Osteoblast (primary cell): Measurements from ENCODE around the gene CDH4. TPM values are rescaled to one million over a fixed set of nuclear protein-coding genes. Genes with fewer than 3 reads are reported as not detected.

Experiments
- DNase-seq: peaks from one replicate; pipeline ENCODE4 v3.0.0; 2011; ENCODE audit warnings: low spot score, mixed read lengths; ENCODE audit not compliant: insufficient read length; ENCODE audit errors: missing footprints
- H2AFZ ChIP-seq: 2 replicates; pipeline ENCODE4 v1.6.0; 2011; ENCODE audit warnings: mild to moderate bottlenecking, low read length
- H3K27ac ChIP-seq: 2 replicates; pipeline ENCODE4 v1.5.1; 2011; ENCODE audit warnings: mild to moderate bottlenecking, low read depth, low read length, moderate library complexity
- H3K27me3 ChIP-seq: 2 replicates; pipeline ENCODE4 v1.6.0; 2012; ENCODE audit warnings: mild to moderate bottlenecking, control low read depth, inconsistent platforms, low read length, moderate library complexity; ENCODE audit not compliant: insufficient read depth
- H3K36me3 ChIP-seq: 2 replicates; pipeline ENCODE4 v1.5.1; 2011; ENCODE audit warnings: mild to moderate bottlenecking, low read length, control low read depth, moderate library complexity; ENCODE audit not compliant: insufficient read depth
- H3K4me1 ChIP-seq: 2 replicates; pipeline ENCODE4 v1.5.1; 2011; ENCODE audit warnings: mild to moderate bottlenecking, low read length, control low read depth, moderate library complexity; ENCODE audit not compliant: insufficient read depth
- H3K4me2 ChIP-seq: 2 replicates; pipeline ENCODE4 v1.6.0; 2011; ENCODE audit warnings: mild to moderate bottlenecking, low read length; ENCODE audit not compliant: insufficient read depth
- H3K4me3 ChIP-seq: fragments of 200-600 bp; sonication (generic); 3 replicates; pipeline ENCODE4 v1.5.1; 2012; ENCODE audit warnings: mild to moderate bottlenecking, low read length, inconsistent platforms; ENCODE audit not compliant: insufficient read depth
- H3K79me2 ChIP-seq: 2 replicates; pipeline ENCODE4 v1.6.0; 2012; ENCODE audit warnings: mild to moderate bottlenecking, low read length, control low read depth, inconsistent platforms; ENCODE audit not compliant: insufficient read depth
- H3K9me3 ChIP-seq: 2 replicates; pipeline ENCODE4 v1.5.1; 2011; ENCODE audit warnings: low read depth, low read length, control low read depth
- H4K20me1 ChIP-seq: 2 replicates; pipeline ENCODE4 v1.6.0; 2012; ENCODE audit warnings: mild to moderate bottlenecking, low read length, control low read depth; ENCODE audit not compliant: insufficient read depth
- total RNA-seq: library from RNA; depleted of rRNA; stranded (reverse); fragments of >200 nt; gene quantifications from 2 replicates; pipeline ENCODE4 v1.2.3, GENCODE V29; 2012
- TF ChIP-seq, protein P1 (sequence below): IDR thresholded peaks from 2 replicates; pipeline ENCODE4 v1.5.1; 2011; ENCODE audit warnings: mild to moderate bottlenecking, low read depth, low read length, moderate library complexity; ENCODE audit errors: extremely low read depth

CDH4 gene
- total RNA-seq, 1 donor = 1.1 TPM

DNA sequence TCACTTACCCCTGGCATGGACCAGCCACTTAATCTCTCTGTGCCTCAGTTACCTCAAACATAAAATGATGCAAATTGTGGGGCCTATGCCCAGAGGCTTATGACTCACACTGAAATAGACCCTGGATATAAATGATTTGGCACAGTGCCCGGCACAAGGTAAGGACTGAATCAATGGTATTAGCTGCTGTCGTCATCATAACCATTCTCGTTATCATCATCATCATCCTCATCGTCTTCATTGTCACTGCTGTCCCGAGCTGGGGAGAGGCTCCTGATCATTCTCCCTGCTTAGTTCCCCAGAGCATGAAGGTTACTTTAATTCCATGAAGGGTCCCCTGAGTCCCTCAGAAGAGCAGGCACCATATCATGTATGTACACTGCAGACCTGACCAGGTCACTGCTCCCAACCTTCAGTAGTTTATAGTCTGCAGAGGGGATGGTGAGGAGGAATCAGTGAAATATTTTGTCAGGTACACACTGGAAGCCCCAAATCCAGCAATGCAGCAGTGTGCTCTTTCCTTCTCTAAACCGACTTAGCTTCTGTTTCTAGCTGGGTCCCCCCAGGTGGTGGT is 664.3 kb downstream of the CDH4 start:
- no peak overlapping the region for H3K4me3 ChIP-seq
- H4K20me1 ChIP-seq = no peaks in the 10 kb centered on the region
- H3K4me1 ChIP-seq = no peaks in the 10 kb centered on the region
- no peaks in the 10 kb centered on the region for H3K79me2 ChIP-seq
- no peak overlapping the region for H3K27ac ChIP-seq
- no peak for DNase-seq
- H3K4me2 ChIP-seq = no peak overlapping the region
- TF ChIP-seq, protein P1, sequence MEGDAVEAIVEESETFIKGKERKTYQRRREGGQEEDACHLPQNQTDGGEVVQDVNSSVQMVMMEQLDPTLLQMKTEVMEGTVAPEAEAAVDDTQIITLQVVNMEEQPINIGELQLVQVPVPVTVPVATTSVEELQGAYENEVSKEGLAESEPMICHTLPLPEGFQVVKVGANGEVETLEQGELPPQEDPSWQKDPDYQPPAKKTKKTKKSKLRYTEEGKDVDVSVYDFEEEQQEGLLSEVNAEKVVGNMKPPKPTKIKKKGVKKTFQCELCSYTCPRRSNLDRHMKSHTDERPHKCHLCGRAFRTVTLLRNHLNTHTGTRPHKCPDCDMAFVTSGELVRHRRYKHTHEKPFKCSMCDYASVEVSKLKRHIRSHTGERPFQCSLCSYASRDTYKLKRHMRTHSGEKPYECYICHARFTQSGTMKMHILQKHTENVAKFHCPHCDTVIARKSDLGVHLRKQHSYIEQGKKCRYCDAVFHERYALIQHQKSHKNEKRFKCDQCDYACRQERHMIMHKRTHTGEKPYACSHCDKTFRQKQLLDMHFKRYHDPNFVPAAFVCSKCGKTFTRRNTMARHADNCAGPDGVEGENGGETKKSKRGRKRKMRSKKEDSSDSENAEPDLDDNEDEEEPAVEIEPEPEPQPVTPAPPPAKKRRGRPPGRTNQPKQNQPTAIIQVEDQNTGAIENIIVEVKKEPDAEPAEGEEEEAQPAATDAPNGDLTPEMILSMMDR = no peak
- H3K27me3 ChIP-seq = no peaks in the 10 kb centered on the region
- H2AFZ ChIP-seq = no peak overlapping the region
- no peaks in the 10 kb centered on the region for H3K9me3 ChIP-seq
- no peaks in the 10 kb centered on the region for H3K36me3 ChIP-seq

DNA sequence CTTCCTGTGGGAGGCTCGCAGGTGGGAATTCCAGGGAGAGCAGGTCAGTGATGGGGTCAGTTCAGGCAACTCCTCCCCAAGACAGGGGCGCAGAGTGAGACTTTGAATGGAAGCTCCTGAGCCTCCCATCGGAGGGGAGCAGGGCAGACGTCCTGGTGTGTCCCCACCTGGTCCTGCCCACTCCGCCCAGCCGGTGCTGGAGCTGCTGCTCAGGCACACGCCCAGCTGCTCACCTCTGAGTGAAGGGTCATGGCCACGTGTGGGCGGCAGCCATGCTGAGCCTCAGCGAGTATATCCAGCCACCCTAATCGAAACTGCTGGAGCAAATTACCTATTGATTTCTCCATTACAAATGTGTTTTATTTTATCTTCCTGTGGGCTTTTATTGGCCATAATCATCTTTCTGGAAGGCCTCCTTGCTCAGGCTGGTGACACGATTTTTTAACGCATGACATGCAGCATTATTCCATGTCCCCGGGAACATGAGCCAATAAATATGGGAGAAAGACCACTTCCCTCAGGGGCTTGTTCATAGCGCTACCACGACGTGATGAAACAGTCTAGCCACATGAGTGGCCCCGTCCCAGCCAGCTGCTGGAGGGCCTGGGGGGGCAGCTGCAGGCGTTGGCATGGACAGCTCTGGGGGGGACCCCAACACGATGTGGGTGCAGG is 665.5 kb downstream of the CDH4 start:
- H2AFZ ChIP-seq = no peak overlapping the region
- H3K4me2 ChIP-seq = no peak overlapping the region
- TF ChIP-seq, protein P1 = no peak
- H3K27me3 ChIP-seq = no peaks in the 10 kb centered on the region
- H4K20me1 ChIP-seq = no peaks in the 10 kb centered on the region
- no peaks in the 10 kb centered on the region for H3K36me3 ChIP-seq
- H3K4me1 ChIP-seq = no peaks in the 10 kb centered on the region
- no peak overlapping the region for H3K27ac ChIP-seq
- no peak for DNase-seq
- H3K9me3 ChIP-seq = no peaks in the 10 kb centered on the region
- H3K79me2 ChIP-seq = no peaks in the 10 kb centered on the region
- no peak overlapping the region for H3K4me3 ChIP-seq

DNA sequence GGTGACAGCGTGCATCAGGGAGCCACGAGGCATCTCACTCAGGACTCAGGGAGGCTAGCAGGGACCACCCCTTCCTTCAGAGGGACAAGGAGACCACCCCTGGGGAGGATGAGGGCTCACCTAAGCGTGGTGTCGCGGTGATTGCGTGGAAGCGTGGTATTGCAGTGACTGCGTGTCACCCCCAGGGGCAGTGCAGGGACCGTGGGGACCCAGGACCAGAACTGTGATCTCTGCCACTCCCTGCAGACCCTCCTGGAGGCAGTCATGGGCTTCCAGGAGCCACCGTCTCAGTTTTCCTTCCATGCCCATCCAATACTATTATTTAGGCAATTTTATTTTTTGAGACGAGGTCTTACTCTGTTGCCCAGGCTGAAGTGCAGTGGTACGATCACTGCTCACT is 666.5 kb downstream of the CDH4 start:
- Histone ChIP-seq H4K20me1 (no peaks in the 10 kb centered on the region), H3K27ac (no peak overlapping the region), H3K27me3 (no peaks in the 10 kb centered on the region), H3K4me3 (no peak overlapping the region), H3K36me3 (no peaks in the 10 kb centered on the region), H3K4me2 (no peak overlapping the region), H3K79me2 (no peaks in the 10 kb centered on the region), H3K9me3 (no peaks in the 10 kb centered on the region), H2AFZ (no peak overlapping the region), H3K4me1 (no peaks in the 10 kb centered on the region)
- no peak for DNase-seq
- TF ChIP-seq, protein P1 = no peak

DNA sequence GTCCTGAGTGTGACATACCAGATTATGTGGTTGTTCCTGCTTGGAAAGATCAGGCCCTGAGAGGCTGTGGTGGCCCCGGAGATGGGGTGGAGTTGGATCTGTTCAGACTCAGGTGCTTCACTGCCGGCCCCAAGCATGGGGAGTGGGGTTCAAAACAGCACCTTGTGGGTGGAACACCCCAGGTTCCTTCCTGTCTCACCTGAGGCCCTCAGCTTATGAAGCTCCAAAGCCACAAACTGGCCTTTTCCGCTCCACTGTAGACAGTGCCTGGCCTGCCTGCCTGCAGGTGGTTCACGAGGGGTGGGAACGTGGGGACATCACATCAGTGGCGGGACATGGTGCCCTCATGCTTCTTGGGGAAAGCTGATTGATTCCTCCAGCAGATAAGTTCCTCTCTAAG is 667.2 kb downstream of the CDH4 start:
- H4K20me1 ChIP-seq = no peaks in the 10 kb centered on the region
- TF ChIP-seq, protein P1 = no peak
- no peaks in the 10 kb centered on the region for H3K9me3 ChIP-seq
- no peak overlapping the region for H2AFZ ChIP-seq
- no peak overlapping the region for H3K27ac ChIP-seq
- no peak overlapping the region for H3K4me2 ChIP-seq
- no peaks in the 10 kb centered on the region for H3K36me3 ChIP-seq
- DNase-seq = no peak
- H3K79me2 ChIP-seq = no peaks in the 10 kb centered on the region
- no peaks in the 10 kb centered on the region for H3K4me1 ChIP-seq
- H3K4me3 ChIP-seq = no peak overlapping the region
- H3K27me3 ChIP-seq = no peaks in the 10 kb centered on the region
